Measurements from ENCODE around the gene SBSN.
"Not testable (repeated sequence)": the region's sequence is repeated elsewhere in the genome, so short reads cannot be mapped to it uniquely, and the experiment has no call there.

SBSN gene

DNA sequence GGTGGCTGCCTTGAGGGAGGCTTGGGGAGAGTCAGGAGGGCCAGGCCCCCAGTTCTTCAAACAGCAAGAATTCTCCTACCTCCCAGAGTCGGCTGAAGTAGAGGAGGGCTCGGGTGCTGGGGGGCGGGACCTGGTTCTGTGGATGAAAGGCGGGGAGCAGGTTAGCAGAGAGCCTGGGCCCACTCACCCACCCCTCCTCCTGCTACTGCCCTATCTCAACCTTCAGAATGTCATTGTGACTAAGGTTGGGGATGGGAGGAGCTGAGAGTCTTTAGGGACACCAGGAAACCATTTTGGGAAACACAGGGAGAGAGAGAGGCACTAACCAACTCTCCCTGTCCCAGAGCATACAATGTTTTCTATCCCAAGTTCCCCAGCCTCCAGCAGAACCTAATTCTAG lies 25.4 kb downstream of the SBSN start:
- DNase-seq: no peak

DNA sequence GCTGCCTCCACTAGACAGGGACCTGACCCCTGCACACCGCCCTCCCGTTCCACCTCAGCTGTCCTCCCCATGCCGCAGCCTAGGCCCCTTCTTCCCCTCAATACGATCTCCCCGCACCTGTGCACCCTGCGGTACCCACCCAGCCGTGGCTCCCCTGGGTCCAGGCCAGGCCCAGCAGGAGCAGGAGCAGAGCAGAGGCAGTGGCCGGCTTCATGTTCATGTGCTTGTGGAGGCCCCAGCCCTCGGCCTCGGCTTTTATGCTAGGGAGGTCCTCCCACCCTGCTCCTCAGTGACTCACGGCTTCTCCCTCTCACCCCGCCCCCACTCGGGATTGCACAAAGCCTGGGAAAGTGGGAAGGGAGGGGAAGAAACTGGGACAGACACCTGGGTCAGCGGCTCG lies 26.4 kb downstream of the SBSN start:
- no peak for DNase-seq

DNA sequence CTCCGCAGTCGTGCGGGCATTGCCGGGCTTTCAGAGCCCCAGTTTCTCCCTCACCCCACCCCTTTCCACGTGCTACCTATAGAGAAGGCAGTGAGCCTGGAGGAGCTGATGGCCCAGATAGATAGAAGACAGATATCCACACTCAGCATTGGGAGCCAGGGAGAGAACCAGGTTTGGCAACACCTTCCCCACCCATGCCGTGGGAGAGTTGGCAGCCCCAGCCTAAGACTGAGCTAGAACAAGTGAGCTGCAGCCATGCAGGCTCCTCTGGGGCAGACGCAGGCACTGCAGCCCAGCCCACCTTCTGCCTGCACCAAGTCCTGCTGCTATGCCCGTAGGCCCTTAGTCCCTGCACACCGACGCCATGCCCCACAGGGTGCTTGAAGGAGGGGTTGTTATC lies 27.5 kb downstream of the SBSN start:
- DNase-seq: no peak

DNA sequence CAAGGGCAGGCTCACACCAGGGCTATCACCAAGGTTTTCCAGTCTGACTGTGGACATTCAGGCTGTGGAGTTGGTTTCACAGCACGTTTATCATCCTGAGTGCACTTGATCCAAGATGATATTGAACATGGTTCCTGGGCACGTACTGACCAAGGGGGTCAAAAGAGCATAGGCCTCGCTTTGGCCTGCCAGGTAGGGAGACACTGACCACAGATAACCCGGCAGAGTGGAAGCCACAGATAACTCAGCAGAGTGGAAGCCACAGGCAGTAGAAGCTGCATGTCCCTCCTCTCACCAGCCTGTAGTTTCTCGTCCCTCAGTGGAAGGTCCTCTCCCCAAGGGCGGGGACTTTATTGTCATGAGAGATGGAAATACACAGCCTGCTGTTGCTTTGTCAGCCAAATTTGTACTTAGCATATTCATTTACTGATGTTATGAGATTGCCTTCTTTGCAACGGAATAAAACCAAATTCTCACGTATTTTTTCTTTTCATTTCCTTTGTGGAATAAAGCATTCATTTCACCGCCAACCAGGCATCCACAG lies 29.1 kb downstream of the SBSN start:
- DNase-seq: no peak

DNA sequence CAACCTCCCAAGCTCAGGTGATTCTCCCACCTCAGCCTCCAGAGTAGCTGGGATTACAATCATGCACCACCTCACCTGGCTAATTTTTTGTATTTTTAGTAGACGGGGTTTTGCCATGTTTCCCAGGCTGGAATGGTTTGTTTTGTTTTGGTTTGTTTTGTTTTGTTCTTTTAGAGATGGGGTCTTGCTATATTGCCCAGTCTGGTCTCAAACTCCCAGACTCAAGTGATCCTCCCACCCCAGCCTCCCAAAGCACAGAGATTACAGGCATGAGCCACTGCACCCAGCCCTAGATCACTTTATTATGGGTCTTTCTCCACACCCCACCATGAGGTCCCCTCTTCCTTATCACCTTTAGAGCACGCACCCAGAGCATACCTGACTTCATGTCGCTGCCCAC lies 29.9 kb downstream of the SBSN start:
- DNase-seq: no peak

DNA sequence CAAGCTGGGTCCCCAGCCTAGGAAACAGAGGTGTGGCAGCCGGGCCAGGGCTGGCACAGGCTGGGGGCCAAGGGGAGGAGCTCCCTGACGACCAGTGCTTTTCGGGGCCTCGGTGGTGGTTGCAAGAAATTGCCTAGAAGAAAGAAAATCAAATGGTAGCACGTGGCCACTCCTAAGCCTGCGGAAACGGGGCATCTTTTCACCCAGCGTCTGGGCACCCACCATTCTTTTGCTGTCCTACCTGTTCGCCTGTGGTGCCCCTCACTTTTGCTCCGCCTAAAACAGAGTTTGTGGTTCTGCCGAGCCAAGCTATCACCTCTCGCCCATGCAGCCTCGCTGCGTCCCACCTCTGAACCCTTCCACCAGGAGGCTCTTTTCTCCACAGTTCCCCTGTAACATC lies 30.7 kb downstream of the SBSN start:
- DNase-seq: no peak

DNA sequence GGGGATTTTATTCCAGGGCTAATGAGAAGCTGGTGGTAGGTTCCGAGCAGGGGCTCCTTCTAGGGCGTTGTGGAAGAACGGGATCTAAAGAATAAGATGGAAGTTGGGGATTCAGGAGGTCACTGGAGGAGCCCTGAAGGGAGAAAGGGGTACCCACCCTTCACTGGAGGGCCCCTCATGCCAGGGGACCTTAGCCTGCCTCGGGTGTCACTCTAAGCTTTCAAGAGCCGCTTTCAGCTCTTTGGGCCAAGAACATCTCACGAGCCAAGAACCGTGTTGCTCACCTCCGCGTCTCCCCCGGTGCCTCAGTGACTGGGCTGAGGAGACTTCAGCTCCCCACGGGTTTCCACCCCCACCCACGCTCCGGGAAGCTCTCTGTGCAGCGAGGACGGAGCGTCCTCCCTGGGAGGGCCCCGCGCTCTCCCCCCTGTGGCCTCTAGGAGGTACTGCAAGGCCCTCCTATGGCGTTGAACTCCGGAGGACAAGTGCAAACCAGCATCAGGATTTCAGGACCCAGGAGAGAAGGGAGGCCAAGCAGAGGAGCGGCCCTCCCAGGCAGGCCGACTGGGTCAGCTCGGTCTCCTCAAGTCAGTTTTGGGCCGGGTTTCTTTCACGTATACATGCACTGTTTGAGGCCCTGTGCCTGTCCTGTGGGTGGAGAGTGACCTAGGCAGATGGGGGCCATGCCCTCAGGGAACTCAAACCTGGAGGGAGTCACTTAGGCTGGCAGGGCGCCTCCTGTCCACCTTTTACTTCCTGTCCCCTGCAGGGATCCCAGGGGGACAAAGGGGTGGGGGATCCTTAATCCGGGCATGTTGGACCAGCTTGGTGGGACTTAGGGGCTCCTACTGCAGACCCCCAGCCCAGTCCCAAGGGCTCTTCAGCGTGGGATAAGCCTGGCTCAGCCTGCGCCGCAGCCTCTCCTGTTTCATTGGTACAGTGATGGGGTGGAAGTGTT lies 32.7 kb downstream of the SBSN start:
- peak; percentile 51 for DNase-seq

DNA sequence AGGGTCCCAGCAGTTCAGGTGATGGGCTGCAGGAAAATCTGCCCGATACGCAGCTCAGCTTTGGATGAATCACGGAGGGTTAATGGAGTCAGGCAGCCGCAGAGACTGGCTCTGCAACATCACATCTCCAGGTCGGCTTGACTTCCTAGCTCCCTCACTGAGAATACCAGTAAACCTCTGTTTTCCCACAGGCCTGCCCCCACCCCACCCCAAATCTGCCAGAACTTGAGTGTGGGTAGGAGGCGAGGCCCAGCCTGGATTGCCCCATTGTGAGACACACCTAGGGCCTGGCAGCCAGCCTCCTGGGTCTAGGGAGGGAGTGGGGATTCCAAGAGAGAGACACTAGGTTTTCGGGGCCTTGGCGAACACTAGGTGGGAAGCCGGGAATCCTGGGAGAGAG lies 34.1 kb downstream of the SBSN start:
- DNase-seq: no peak

DNA sequence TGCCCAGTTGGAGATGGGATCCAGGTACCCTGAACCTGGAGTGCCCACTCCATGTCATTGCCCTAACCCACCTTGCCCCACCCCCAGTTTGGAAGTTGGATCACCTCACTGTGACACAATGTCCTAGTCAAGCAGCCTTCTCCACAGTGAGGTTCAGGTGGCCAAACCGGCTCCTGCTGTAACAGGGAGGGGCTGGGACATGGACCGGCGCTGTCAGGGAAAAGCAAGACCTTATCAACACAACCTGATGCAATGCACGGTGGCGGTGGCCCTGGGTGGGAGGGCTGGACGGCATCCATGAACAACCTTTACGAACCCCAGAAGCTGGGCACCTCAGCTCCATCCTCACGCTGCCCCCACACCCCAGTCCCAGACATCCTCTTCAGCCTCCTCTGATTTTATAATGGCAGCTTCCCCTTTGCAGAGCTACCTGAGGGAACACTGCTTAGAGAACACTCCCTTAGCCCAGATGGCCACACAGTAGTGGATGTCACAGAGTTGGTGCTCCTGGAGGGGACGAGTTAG lies 36.2 kb downstream of the SBSN start:
- DNase-seq: no peak

DNA sequence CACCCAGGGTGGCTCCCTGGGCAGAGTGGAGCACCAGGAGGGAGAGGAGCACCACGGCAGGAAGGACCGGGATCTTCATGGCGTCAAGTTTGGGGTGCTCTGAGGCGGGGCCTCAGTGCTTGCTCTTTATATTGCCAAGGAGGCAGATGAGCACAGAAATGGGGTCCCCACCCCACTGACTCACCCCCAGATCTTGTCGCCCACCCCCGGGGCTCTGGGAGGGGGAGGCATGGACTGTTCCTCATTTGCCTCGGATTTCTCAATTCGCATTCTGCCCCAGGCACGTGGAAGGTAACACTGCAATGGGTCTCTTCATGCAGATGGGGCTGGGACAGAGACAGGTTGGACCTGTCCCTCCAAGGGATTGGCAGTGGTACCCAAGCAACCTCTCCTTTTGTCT lies 37.7 kb downstream of the SBSN start, which contains the start of gene KRTDAP:
Gene KRTDAP (minus strand): TSS at position 101 of the 400 bp plus-strand sequence. CDS start 22 bp downstream, at position 79.
- DNase-seq: no peak

DNA sequence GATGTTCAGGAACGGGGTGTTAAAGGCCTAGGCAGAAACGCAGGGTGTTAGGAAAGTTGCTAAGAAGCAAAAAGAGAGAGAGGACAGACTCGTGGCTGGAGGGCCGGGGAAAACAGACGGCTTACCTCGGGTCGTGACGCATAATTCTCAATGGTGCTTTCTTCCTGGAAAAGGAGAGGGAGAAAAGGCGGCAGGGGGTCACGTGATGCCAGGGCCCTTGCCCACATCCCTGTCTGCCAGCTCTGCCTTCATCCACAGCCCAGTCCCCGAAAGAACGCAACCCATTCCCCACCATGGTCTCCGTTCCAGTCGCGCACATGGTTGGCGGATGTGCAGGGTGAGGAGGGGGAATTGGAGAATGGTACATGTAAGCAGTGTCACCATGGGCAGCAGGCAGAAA lies 39.4 kb downstream of the SBSN start:
- DNase-seq: no peak

DNA sequence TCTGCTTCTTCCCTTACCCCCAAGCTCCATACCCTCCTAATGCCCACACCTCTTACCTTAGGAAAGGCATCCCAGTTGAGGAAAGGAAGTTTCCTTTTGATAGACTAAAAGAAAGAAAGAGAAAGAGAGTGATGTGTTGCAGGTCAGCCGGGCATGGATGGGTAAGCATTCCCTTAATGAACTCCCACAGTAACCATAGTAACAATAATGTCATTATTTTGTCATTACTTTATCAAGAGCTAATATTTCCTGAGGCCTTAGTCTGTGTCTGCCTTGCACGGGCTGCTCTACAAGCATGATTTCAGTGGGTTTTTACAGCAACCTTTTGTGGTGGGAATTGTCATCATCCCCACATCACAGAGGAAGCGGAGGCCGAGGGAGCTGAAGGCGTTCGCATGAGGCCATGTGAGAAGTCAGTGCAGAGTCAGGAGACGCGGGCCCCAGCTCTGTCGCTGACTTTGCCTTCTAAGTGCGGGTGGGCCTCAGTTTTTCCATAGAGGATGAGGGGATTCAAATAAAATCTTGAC lies 40.4 kb downstream of the SBSN start:
- DNase-seq: no peak

DNA sequence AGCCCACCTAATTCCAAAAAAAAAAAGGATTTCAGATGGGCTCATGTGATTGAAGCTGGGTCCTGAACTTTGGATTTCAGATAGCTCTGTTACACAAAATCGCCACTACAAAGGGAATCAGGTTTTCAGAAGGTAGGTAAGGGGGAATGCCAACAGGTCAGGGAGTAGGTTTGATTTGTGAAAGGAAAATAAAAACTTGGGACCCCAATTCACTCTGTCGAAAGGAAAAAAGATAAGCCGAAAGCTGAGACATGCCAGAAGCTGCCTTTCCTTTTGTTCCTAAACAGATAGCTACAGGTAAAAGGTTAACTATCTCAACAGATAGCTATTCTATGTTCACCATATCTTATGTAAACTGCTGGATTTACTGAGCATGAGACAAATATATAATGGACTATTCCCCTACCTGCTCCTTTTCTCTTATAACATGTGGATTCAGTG lies 41.8 kb downstream of the SBSN start:
- DNase-seq: no peak

DNA sequence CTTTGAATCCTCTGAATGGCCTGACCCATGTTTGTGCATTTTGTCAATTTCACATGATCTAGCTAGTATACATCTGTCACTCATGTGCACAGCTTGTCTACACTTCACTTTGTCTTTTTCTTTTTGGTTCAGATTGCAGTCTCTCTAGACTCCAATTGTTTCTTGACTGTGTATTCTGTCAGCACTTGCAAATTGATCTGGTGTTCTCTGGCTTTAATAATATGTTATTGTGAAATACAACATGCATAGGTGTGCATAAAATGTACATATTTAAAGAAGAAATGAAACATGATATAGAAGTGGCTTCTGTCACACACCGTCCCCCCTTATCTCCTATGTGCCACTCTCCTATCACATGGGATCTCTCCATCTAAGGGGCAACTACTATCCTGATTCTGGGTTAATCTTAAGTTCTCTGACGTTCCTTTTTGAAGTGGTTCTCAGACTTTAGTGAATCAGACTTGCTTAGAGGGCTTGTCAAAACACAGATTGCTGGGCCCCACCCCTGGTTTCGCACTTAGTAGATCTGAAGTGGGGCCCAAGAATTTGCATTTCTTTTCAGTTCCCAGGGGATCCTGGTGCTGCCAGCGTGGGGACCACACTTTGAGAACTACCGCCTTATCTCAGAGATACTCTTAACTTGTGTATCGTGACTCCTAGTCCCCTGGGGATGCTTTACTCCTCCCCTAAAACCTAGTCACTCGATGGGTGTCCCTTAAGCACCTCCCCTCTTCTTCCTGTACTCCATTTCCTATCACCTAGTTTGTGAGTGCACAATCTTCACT lies 43.7 kb downstream of the SBSN start:
- DNase-seq: no peak

DNA sequence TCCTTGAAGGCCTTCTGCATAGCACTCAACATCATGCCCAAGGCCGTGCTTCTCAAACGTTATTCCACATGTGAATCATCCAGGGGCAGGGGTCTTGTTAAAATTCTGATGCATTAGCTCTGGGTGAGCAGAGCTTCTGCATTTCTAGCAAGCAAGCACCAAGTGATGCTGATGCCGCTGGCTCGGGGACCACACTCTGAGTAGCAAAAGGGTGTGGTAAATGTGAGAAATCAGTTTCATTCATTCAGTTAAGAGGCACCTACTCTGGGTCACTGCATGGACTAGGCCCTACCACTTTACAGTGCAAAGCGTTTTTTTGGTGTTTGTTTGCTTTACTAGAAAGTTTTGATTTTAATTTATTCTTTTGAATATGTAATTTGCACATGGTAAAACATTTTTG lies 45.0 kb downstream of the SBSN start:
- DNase-seq: no peak

DNA sequence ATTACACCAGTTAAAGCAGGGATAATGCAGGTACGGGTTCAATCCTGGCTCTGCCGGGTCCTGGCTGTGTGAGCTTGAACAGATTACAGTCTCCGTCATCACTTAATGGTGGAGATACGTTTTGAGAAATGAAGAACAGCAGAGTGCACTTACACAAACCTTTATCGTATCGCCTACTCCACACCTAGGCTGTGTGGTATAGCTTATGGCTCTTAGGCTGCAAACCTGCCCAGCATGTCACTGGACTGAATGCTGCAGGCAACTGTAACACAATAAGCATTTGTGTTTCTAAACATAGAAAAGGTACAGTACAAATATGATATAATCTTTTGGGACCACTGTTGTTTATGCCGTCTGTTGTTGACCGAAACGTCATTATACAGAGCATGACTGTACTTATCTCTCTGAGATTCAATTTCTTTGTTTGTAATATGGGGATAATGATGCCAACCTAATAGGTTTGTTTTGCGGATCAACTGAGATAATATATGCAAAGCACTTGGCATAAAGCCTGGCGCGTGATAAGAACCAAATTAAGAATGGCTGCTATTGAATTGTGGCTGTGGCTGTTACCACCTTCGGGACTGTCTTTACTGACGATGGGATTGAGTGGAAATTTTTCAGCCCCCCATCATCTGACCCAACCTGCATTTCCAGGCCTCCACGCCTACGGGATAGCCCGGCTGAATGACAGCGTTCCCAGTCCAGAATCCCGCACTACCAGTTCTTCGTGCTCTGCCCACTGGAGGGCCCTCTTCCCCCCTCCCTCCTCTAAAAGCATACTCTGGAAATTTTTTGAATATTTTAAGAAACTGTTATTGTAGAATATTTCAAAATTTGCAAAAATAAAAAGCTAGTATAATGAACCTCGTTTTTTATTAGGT lies 49.1 kb downstream of the SBSN start:
- DNase-seq: peak; percentile 66

DNA sequence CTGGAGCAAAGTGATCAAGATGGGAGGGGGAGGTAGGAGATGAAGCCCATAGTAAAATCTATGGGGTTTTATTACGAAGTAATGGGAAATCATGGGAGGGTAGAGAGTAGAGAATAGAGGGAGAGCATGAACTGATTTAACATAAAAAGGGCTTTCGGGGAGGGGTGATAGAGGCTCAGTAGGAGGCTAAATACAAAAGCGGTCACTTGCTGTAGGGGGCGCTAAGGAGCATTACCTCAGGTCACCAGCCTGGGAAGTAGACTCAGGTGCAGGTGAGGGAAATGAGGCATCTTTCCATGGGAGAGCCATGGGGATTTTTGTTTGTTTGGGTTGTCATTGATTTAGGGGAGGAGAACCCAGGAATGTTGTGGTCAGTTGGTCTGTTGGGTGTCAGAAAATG lies 52.0 kb downstream of the SBSN start:
- no peak for DNase-seq

DNA sequence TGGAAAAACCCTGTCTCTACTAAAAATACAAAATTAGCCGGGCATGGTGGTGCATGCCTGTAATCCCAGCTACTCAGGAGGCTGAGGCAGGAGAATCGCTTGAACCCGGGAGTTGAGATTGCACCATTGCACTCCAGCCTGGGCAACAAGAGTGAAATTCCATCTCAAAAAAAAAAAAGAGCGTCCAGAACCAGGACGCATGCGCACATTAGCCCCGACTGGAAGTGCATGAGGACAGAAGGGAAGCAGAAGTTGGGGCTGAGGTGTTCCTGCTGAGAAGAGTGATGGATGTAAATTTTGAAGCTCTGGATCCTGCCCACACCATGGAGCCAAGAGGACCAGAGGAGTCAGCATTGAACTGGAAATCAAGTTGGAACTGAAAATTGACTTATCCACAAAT lies 53.5 kb downstream of the SBSN start:
- not testable (repeated sequence) for DNase-seq

DNA sequence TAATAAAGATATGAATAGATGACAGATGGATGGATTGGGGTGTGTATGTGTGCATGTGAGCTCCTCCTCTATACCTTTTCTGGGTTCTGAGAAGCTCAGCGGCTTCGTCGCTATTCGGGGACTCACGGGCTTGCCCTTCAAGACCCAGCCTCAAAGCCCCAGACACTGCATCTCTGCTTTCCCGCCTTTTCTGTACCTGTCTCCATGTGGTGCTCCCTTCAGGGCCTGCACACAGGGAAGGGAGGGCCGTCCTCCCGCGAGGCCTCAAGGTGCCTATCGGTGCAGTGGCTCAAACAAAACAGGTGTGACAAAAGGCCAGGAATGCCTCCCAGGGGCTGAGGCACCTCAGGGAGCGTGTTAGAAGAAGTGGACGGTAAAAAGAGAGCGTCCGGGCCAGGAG lies 54.0 kb downstream of the SBSN start:
- no peak for DNase-seq

All from NCI-H2029 (cell line).